ENCODE results near the gene ATAT1.
A peak's percentile ranks its signal among the peaks of the same experiment; 100 is the strongest.

The ATAT1 gene

GRCh38 chr6:30601815-30602641, 24.6 kb upstream of the ATAT1 start:
- no peak overlapping the region for H3K4me3 ChIP-seq (ENCODE audit: low read depth, low read length)
- no peak for TF ChIP-seq CTCF (IDR thresholded peaks at IDR 0.05; ENCODE audit: low read depth, low read length, missing control alignments)
- no peak for DNase-seq (ENCODE audit: low read depth)

GRCh38 chr6:30603961-30604360, 22.7 kb upstream of the ATAT1 start:
- DNase-seq (ENCODE audit: low read depth): no peak
- no peak overlapping the region for H3K4me3 ChIP-seq (ENCODE audit: low read depth, low read length)
- TF ChIP-seq CTCF (IDR thresholded peaks at IDR 0.05; ENCODE audit: low read depth, low read length, missing control alignments): no peak

GRCh38 chr6:30610065-30610464, 16.6 kb upstream of the ATAT1 start:
- no peak for DNase-seq (ENCODE audit: low read depth)
- H3K4me3 ChIP-seq (ENCODE audit: low read depth, low read length): no peak overlapping the region
- no peak for TF ChIP-seq CTCF (IDR thresholded peaks at IDR 0.05; ENCODE audit: low read depth, low read length, missing control alignments)

DNA sequence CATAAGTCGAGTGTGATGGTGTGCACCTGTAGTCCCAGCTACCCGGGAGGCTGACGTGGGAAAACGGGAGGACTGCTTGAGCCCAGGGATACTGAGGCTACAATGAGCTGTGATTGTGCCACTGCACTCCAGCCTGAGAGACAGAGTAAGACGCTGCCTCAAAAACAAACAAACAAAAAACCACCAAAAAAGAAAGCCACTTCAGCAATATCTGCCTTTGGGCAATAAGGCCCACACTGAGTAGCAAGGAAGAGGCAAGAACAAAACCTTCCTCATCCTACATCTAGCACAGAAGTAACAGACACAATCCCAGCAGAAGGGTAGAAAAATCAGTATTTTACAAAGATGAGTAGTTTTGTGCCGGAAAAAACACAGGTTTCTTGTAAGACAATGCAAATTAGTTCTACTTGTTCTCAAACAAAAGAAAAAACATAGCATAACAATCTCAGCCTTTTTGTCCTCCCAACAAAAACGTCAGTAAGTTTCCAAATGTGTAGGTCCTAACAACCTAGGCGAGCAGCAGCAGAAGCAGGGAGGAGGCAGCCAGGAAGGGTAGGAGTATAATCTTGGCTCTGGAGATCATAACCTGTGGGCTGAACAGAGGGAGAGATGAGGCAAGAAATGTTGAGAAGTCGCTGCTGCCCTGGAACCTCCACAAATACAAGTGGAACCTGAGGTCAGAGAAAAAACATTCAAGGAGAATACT, 15.4 kb upstream of the ATAT1 start:
- no peak for DNase-seq (ENCODE audit: low read depth)
- no peak for TF ChIP-seq CTCF (IDR thresholded peaks at IDR 0.05; ENCODE audit: low read depth, low read length, missing control alignments)
- H3K4me3 ChIP-seq (ENCODE audit: low read depth, low read length): no peak overlapping the region

GRCh38 chr6:30611856-30612194, 14.8 kb upstream of the ATAT1 start:
- DNase-seq (ENCODE audit: low read depth): no peak
- no peak for TF ChIP-seq CTCF (IDR thresholded peaks at IDR 0.05; ENCODE audit: low read depth, low read length, missing control alignments)
- no peak overlapping the region for H3K4me3 ChIP-seq (ENCODE audit: low read depth, low read length)

DNA sequence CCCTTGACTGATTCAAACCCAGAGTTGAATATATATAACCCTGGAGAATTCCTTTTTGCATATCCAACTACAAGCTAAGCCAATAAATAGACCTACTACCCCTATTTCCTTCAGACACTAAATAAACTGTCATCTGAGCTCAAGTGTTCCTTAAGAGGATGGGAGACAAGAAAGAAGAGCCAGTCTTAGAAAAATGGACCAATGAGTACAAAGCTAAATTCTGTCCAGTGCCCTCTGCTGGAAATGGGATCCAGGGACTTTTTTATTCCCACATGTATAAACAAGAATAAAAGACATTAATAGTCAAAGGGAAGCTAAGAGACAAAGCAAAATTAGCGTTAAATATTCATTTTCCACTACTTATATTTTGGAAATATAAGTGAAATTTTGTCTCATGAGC, 14.5 kb upstream of the ATAT1 start:
- peak; percentile 2 for TF ChIP-seq CTCF (IDR thresholded peaks at IDR 0.05; ENCODE audit: low read depth, low read length, missing control alignments)
- no peak overlapping the region for H3K4me3 ChIP-seq (ENCODE audit: low read depth, low read length)
- no peak for DNase-seq (ENCODE audit: low read depth)
